Measurements from ENCODE around the gene MBD5.

The MBD5 gene

GRCh38 chr2:148022882-148023281 lies 2.0 kb downstream of the MBD5 start:
- DNase-seq (ENCODE audit: low read depth in 2 of 2), result no peak

- no peak for DNase-seq (ENCODE audit: low read depth in 2 of 2)
Observed at GRCh38 chr2:148023861-148024260, 3.0 kb downstream of the MBD5 start.

GRCh38 chr2:148026573-148026972 lies 5.7 kb downstream of the MBD5 start:
- DNase-seq (ENCODE audit: low read depth in 2 of 2), result no peak

- DNase-seq (ENCODE audit: low read depth in 2 of 2), result no peak
Observed at GRCh38 chr2:148027822-148028221, 6.9 kb downstream of the MBD5 start.

GRCh38 chr2:148028781-148029180 lies 7.9 kb downstream of the MBD5 start:
- no peak for DNase-seq (ENCODE audit: low read depth in 2 of 2)

GRCh38 chr2:148031152-148031551 lies 10.3 kb downstream of the MBD5 start:
- no peak for DNase-seq (ENCODE audit: low read depth in 2 of 2)

GRCh38 chr2:148032215-148032614 lies 11.3 kb downstream of the MBD5 start:
- no peak for DNase-seq (ENCODE audit: low read depth in 2 of 2)

GRCh38 chr2:148039783-148040182 lies 18.9 kb downstream of the MBD5 start:
- DNase-seq (ENCODE audit: low read depth in 2 of 2), result no peak

- DNase-seq (ENCODE audit: low read depth in 2 of 2), result no peak
Observed at GRCh38 chr2:148042219-148042618, 21.3 kb downstream of the MBD5 start.

GRCh38 chr2:148044322-148044721 lies 23.4 kb downstream of the MBD5 start:
- no peak for DNase-seq (ENCODE audit: low read depth in 2 of 2)

GRCh38 chr2:148046802-148047201 lies 25.9 kb downstream of the MBD5 start:
- no peak for DNase-seq (ENCODE audit: low read depth in 2 of 2)

GRCh38 chr2:148048475-148049221 lies 27.8 kb downstream of the MBD5 start:
- no peak for DNase-seq (ENCODE audit: low read depth in 2 of 2)

GRCh38 chr2:148049284-148049683 lies 28.4 kb downstream of the MBD5 start:
- no peak for DNase-seq (ENCODE audit: low read depth in 2 of 2)

GRCh38 chr2:148052687-148053086 lies 31.8 kb downstream of the MBD5 start:
- DNase-seq (ENCODE audit: low read depth in 2 of 2), result no peak

- DNase-seq (ENCODE audit: low read depth in 2 of 2), result no peak
Observed at GRCh38 chr2:148058641-148059040, 37.8 kb downstream of the MBD5 start.

GRCh38 chr2:148063633-148064032 lies 42.7 kb downstream of the MBD5 start:
- DNase-seq (ENCODE audit: low read depth in 2 of 2), result no peak

- no peak for DNase-seq (ENCODE audit: low read depth in 2 of 2)
Observed at GRCh38 chr2:148065936-148066335, 45.0 kb downstream of the MBD5 start.

GRCh38 chr2:148067801-148068200 lies 46.9 kb downstream of the MBD5 start:
- no peak for DNase-seq (ENCODE audit: low read depth in 2 of 2)

- no peak for DNase-seq (ENCODE audit: low read depth in 2 of 2)
Observed at GRCh38 chr2:148071351-148071750, 50.5 kb downstream of the MBD5 start.

GRCh38 chr2:148096012-148096411 lies 75.1 kb downstream of the MBD5 start:
- DNase-seq (ENCODE audit: low read depth in 2 of 2), result no peak

- DNase-seq (ENCODE audit: low read depth in 2 of 2), result no peak
Observed at GRCh38 chr2:148102641-148103040, 81.8 kb downstream of the MBD5 start.

GRCh38 chr2:148103946-148104345 lies 83.1 kb downstream of the MBD5 start:
- no peak for DNase-seq (ENCODE audit: low read depth in 2 of 2)

- no peak for DNase-seq (ENCODE audit: low read depth in 2 of 2)
Observed at GRCh38 chr2:148106331-148106730, 85.4 kb downstream of the MBD5 start.

GRCh38 chr2:148108385-148108784 lies 87.5 kb downstream of the MBD5 start:
- DNase-seq (ENCODE audit: low read depth in 2 of 2), result no peak
